ENCODE results near the gene CLSTN2.

Gene CLSTN2

DNA sequence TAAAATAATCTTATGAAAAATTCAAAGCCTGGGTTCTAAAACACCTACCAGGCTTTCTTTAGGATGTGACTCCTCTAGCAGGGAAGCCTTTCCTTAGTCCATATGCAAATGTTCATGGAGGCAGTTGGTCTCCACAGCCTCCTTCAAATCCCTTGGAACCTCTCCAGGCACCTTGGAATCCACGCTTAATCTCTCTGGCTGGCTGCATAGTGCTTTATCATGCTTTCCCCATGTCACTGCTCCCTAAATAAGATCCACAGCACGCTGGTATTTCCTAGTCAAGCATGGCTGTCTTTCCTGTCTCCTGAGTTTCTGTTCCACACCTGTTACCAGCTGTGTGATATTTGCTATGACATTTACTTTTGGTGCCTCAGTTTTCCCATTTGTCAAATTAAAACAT is 71.3 kb downstream of the CLSTN2 start:
- no peaks in the 10 kb centered on the region for H3K4me1 ChIP-seq (ENCODE audit: control insufficient read depth, low read length)
- TF ChIP-seq, protein P1, sequence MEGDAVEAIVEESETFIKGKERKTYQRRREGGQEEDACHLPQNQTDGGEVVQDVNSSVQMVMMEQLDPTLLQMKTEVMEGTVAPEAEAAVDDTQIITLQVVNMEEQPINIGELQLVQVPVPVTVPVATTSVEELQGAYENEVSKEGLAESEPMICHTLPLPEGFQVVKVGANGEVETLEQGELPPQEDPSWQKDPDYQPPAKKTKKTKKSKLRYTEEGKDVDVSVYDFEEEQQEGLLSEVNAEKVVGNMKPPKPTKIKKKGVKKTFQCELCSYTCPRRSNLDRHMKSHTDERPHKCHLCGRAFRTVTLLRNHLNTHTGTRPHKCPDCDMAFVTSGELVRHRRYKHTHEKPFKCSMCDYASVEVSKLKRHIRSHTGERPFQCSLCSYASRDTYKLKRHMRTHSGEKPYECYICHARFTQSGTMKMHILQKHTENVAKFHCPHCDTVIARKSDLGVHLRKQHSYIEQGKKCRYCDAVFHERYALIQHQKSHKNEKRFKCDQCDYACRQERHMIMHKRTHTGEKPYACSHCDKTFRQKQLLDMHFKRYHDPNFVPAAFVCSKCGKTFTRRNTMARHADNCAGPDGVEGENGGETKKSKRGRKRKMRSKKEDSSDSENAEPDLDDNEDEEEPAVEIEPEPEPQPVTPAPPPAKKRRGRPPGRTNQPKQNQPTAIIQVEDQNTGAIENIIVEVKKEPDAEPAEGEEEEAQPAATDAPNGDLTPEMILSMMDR (IDR thresholded peaks at IDR 0.05; ENCODE audit: low read depth, low read length, poor library complexity, severe bottlenecking) = no peak
- no peak for TF ChIP-seq EZH2phosphoT487 (IDR thresholded peaks at IDR 0.05; ENCODE audit: borderline replicate concordance, low read length)
- H3F3A ChIP-seq (ENCODE audit: control insufficient read depth, insufficient read depth) = no peaks in the 10 kb centered on the region
- H3K9me2 ChIP-seq (replicated peaks; ENCODE audit: control insufficient read depth, low read length) = no peaks in the 10 kb centered on the region
- no peak overlapping the region for H3K4me2 ChIP-seq (ENCODE audit: low read length)
- no peaks in the 10 kb centered on the region for H3K9me3 ChIP-seq (ENCODE audit: control insufficient read depth, insufficient read depth, low read length)
- no peak overlapping the region for H3K4me3 ChIP-seq (ENCODE audit: low read length)
- no peaks in the 10 kb centered on the region for H3K36me3 ChIP-seq (ENCODE audit: control insufficient read depth, low read length)
- H3K79me2 ChIP-seq (ENCODE audit: control insufficient read depth, low read length) = no peaks in the 10 kb centered on the region
- no peaks in the 10 kb centered on the region for H4K20me1 ChIP-seq (ENCODE audit: control insufficient read depth, insufficient read depth, low read depth, low read length)
- no peaks in the 10 kb centered on the region for H3K27me3 ChIP-seq (ENCODE audit: control insufficient read depth, low read length)
- no peak overlapping the region for H3K27ac ChIP-seq (ENCODE audit: low read depth, low read length)

DNA sequence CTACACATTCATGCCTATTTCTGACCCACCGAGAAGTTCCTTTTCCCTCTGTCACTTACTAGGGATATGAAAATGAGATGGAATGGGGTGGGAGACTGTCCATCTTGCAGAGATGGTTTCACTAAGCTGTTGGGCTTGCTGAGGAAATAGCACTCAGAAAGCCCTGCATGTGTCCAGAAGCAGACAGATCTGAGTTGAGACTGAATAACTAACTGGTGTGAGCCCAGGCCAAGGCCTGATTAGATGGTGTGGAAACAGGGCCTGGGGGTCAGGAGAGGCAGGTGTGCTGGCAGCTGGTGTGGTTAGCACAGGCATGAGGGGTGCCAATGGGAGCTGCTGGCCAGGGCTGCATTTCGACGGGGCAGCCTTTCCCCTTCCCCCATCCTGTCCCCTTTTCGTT is 72.1 kb downstream of the CLSTN2 start:
- H3K4me2 ChIP-seq (ENCODE audit: low read length) = no peak overlapping the region
- no peaks in the 10 kb centered on the region for H3K27me3 ChIP-seq (ENCODE audit: control insufficient read depth, low read length)
- no peak for TF ChIP-seq EZH2phosphoT487 (IDR thresholded peaks at IDR 0.05; ENCODE audit: borderline replicate concordance, low read length)
- TF ChIP-seq, protein P1 (IDR thresholded peaks at IDR 0.05; ENCODE audit: low read depth, low read length, poor library complexity, severe bottlenecking) = no peak
- H3K9me2 ChIP-seq (replicated peaks; ENCODE audit: control insufficient read depth, low read length) = no peaks in the 10 kb centered on the region
- H4K20me1 ChIP-seq (ENCODE audit: control insufficient read depth, insufficient read depth, low read depth, low read length) = no peaks in the 10 kb centered on the region
- no peak overlapping the region for H3K4me3 ChIP-seq (ENCODE audit: low read length)
- no peaks in the 10 kb centered on the region for H3K79me2 ChIP-seq (ENCODE audit: control insufficient read depth, low read length)
- no peaks in the 10 kb centered on the region for H3K36me3 ChIP-seq (ENCODE audit: control insufficient read depth, low read length)
- no peaks in the 10 kb centered on the region for H3F3A ChIP-seq (ENCODE audit: control insufficient read depth, insufficient read depth)
- H3K4me1 ChIP-seq (ENCODE audit: control insufficient read depth, low read length) = no peaks in the 10 kb centered on the region
- H3K9me3 ChIP-seq (ENCODE audit: control insufficient read depth, insufficient read depth, low read length) = no peaks in the 10 kb centered on the region
- no peak overlapping the region for H3K27ac ChIP-seq (ENCODE audit: low read depth, low read length)

DNA sequence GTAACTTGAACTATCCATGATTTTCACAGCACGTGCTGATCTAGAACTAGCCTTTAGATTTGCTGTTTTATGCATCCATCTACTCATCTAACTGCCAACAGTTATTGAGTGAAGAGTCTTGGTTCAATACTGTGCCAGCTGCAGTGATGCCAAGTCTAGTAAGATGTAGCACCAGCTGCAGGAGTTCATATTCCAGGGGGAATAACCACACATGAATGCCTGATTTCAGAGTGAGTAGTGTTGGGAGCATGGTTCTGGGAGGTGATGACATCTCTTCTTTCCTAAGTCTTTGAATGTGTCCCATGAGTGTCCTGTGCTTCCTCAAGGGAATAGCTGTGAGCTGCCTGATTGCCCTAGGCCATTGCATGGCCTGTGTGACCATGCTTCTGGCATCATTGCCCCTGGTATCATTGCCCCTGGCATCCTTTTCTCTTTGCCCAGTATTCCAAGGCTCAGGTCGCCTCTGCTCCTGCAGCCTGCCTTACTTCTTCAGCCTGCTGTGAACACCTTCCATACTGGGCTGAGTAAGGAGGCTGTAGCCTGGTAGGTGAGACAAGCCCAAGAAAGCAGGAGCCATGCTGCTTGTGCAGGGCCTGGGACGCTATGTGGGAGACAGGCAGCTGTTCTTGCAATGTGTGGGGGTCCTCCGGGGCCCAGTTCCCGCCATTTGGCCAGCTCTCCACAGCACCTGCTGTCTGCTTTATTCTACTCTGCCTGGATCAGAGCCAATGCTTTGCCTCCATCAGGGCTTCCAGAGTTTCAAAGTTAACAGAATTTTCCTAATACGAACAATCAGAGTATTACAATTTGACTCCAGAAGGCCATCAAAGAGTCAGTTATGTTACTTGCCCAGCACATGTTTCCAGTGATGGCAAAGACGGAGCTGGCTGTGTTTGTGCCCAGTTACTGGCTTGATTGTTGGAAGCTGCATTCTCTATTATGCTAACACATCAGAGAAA is 73.2 kb downstream of the CLSTN2 start:
- no peak overlapping the region for H3K27ac ChIP-seq (ENCODE audit: low read depth, low read length)
- H3K79me2 ChIP-seq (ENCODE audit: control insufficient read depth, low read length) = no peaks in the 10 kb centered on the region
- no peak overlapping the region for H3K4me3 ChIP-seq (ENCODE audit: low read length)
- no peaks in the 10 kb centered on the region for H4K20me1 ChIP-seq (ENCODE audit: control insufficient read depth, insufficient read depth, low read depth, low read length)
- no peaks in the 10 kb centered on the region for H3K9me3 ChIP-seq (ENCODE audit: control insufficient read depth, insufficient read depth, low read length)
- no peaks in the 10 kb centered on the region for H3F3A ChIP-seq (ENCODE audit: control insufficient read depth, insufficient read depth)
- no peaks in the 10 kb centered on the region for H3K4me1 ChIP-seq (ENCODE audit: control insufficient read depth, low read length)
- H3K27me3 ChIP-seq (ENCODE audit: control insufficient read depth, low read length) = no peaks in the 10 kb centered on the region
- TF ChIP-seq EZH2phosphoT487 (IDR thresholded peaks at IDR 0.05; ENCODE audit: borderline replicate concordance, low read length) = no peak
- TF ChIP-seq, protein P1 (IDR thresholded peaks at IDR 0.05; ENCODE audit: low read depth, low read length, poor library complexity, severe bottlenecking) = no peak
- H3K9me2 ChIP-seq (replicated peaks; ENCODE audit: control insufficient read depth, low read length) = no peaks in the 10 kb centered on the region
- no peak overlapping the region for H3K4me2 ChIP-seq (ENCODE audit: low read length)
- no peaks in the 10 kb centered on the region for H3K36me3 ChIP-seq (ENCODE audit: control insufficient read depth, low read length)

Data from DOHH2 (cell line).